GM19351 (cell line): ENCODE measurements around the gene MCU.

ENCODE experiments used
- ATAC-seq: cut with Tn5 transposase; IDR thresholded peaks from one replicate; pipeline ENCODE4 v1.9.1; 2021; ENCODE audit warnings: mild to moderate bottlenecking, moderate library complexity; ENCODE audit not compliant: unreplicated experiment

The MCU gene

GRCh38 chr10:72928798-72929197, 236.9 kb downstream of the MCU start:
- ATAC-seq, result no peak

DNA sequence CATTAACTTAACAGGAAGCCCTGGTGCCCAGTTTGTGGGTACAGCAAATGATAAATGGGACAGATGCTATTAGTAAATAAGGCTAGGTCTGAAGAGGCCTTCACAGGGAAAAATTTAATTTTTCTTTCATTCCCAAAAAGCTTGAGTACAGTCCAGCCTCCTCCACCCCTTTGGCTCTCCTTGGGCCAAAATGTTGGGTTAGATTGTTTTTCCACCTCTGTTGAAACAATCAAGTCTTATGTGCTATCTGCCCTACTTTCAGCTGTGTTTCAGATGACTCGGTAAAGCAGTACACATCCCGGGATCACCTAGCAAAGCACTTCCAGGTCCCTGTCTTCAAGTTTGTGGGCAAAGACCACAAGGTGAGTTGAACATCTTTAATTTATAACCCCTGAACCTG, 238.3 kb downstream of the MCU start:
- ATAC-seq, result no peak

GRCh38 chr10:72932259-72933015, 240.5 kb downstream of the MCU start:
- ATAC-seq, result no peak

DNA sequence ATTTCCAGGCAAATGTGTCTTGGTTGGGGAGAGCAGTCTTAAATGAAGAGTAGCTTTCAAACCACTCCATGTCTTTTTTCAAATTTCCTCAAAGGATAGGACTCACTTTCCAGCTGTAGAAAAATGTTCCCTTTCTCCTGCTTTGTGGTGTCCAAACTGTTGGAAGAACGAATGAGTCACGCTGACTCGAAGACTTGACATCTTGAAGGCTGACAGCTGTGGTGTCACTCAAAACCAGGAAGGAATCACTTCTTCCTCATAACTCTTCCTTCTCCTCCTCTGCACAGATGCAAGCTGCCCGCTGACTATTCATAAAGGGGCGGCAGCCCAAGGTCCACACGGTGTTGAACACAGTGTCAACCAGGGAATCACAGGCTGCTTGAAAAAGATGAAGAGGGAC, 243.4 kb downstream of the MCU start:
- ATAC-seq, result no peak
